GM18502 (cell line): ENCODE measurements around the gene TNFRSF14.

Experiments used
- ATAC-seq: cut with Tn5 transposase; IDR thresholded peaks from one replicate; pipeline ENCODE4 v1.9.1; 2021; ENCODE audit warnings: mild to moderate bottlenecking; ENCODE audit not compliant: unreplicated experiment, poor library complexity

TNFRSF14 gene

GRCh38 chr1:2585318-2586092 lies 29.3 kb downstream of the TNFRSF14 start:
- peak; percentile 41 for ATAC-seq

DNA sequence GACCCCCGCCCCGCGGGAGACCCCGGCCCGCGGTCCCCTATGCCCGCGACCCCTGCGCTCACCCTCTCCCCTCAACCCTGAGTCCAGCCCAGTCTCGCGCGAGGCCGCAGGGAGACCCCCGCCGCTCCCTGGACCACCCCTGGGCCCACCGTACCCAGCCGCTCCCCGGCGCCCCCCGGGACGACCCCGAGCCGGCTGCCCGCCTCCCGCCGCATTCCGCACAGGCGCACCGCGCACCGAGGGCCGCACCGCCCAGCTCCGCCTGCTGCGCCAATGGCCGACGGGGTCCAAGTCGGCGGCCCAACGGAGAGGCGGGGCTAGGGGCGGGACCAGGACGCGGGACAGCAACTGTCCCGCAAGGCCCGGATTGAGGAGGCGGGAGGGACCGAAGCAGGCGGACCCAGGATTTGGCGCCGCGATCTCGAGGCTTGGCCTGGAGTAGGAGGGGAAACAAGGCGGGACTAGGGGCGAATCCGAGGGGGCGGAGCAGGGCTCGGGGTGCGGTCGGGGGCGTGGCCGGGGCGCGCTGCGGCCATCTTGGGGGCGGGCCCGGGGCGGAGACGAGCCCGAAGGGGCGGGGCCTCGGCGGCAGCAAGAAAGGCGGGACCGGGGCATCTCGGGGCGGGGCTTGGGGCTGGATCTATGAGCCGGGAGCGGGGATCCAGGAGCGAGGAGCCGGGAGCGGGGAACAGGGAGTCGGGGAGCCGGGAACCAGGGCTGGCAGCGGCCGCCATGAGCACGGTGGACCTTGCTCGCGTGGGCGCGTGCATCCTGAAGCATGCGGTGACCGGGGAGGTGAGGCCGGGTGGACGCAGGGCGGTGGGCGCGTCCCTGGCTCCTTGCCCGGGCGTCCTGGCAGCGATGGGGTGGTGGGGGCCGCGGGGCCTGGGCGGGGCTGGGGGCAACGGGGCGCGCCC lies 30.2 kb downstream of the TNFRSF14 start, which contains the start of gene PRXL2B:
PRXL2B (plus strand) TSS at position 624 of the 917 bp plus-strand sequence; CDS start at position 733, 109 bp downstream.
- peak; percentile 73 for ATAC-seq

DNA sequence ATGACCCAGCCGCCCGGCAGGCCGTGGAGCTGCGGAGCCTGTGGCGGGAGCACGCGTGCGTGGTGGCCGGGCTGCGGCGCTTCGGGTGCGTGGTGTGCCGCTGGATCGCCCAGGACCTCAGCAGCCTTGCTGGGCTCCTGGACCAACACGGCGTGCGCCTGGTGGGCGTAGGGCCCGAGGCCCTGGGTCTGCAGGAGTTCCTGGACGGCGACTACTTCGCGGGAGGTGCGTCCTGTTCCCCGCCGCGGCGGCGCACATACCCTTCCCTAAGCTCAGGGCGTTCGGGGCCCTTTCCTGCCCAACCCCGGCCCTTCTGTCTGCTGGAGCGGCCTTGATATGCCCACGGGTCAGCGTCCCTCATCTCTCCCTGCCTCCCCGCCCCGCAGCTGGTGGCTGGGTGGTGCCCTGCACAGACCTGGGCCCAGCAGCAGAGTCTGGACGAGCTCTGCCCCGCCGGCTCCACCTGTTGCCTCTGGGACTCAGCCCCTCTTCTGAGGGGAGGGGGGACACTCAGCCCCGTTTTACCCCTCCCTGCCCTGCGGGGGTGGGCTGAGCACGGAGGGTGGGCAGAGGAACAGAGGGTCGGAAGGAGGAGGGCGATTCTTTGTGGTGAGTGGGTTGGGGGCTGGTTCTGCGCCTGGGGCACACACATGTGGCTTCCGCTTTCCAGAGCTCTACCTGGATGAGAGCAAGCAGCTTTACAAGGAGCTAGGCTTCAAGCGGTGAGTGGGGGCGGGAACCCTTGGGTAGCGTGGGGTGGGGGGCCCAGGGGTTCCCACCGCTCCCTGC lies 31.1 kb downstream of the TNFRSF14 start:
- no peak for ATAC-seq

- no peak for ATAC-seq
Measured at GRCh38 chr1:2587860-2588571, 31.8 kb downstream of the TNFRSF14 start.

- no peak for ATAC-seq
Measured at GRCh38 chr1:2588661-2589430, 32.7 kb downstream of the TNFRSF14 start.

GRCh38 chr1:2589431-2590232 lies 33.5 kb downstream of the TNFRSF14 start:
- ATAC-seq, result no peak

DNA sequence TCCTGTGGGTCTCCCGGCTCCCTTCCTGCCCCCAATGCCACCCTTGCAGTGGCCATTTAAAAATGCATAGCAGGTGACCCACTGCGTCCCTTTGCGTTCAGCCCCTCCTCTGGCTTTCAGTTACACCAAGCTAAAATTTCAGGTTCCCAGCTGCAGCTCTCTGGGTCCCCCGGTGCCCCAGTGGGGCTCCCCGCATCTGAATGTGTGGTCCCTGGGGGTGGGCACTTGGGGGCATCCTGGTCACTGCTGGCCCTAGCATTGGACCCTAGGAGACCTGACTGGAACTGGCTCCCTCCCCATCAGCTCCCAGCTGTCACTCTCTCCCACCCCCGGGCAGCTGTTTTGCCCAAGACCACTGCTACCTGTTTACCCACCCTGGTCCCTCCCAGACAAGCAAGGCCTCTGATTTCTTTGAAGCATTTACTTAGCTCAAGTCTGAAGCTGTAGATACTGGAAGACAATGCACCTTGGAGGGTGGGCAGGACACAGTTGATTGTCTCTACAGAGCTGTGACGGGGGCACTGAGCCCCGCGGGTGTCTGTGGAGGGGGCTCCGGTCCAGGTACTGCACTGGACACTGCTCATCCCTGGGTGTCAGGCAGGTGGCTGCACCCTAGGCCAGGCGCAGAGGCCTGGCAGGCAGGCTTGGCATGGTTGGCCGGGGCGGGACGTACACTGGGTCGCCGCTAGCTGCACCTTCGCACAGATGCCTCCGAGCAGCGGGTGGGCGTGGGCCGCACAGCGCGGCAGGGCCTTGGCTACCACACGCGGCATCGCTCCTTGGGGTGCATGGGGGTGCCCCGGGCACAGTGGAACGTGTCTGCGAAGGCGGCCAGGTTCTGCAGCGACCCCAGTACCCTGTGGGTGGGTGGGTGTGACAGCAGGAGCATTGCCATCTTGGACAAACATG lies 34.3 kb downstream of the TNFRSF14 start:
- no peak for ATAC-seq

DNA sequence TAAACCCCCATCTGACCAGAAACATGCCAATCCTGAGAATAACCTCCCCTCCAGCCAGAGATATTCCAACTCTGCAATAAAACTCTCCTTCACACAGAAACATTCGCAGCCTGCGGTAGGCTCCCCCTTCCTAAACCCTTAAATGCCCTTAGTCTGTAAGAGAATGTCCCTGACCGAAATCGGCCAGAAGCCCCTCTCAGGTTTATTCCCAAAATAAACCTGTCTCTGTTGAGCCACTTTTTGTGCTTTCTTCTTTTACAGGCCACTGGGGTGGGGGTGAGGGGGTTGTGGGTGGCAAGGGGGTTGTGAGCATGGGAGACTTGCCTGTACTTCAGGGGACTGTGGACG lies 35.0 kb downstream of the TNFRSF14 start:
- no peak for ATAC-seq

DNA sequence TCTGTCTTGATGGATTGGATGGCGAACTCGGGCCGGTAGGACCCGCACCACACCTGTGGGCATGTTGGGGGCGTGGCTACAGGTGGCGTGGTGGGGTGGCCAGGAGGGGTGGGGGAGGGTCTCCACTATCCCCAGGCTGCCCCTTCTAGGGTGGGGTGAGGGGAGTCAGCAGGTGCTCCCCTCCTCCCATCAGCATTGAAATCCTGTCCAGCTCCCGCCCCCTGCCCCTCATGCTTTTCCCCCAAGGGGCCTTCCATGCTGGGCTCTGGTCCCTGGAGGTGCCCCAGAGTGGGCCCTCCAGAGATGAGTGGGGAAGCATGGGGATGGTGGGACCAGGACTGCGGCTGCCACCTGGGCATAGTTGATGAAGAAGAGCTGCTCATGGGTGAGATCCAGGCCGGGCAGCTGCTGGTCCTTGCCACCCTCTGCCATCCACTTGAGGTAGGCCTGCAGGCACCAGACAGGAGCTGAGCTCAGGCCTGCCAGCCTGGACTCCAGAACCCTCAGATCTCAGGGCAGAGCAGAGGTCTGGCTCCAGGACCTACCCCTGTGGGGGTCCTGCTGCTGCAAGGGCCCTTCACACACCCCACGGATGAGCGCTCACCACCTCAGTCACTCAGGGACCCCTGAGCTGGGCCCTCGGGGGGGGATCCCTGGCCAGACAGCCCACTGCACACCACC lies 35.5 kb downstream of the TNFRSF14 start:
- ATAC-seq, result no peak

- ATAC-seq, result no peak
Measured at GRCh38 chr1:2592672-2593071, 36.5 kb downstream of the TNFRSF14 start.

- no peak for ATAC-seq
Measured at GRCh38 chr1:2593251-2593878, 37.2 kb downstream of the TNFRSF14 start.

DNA sequence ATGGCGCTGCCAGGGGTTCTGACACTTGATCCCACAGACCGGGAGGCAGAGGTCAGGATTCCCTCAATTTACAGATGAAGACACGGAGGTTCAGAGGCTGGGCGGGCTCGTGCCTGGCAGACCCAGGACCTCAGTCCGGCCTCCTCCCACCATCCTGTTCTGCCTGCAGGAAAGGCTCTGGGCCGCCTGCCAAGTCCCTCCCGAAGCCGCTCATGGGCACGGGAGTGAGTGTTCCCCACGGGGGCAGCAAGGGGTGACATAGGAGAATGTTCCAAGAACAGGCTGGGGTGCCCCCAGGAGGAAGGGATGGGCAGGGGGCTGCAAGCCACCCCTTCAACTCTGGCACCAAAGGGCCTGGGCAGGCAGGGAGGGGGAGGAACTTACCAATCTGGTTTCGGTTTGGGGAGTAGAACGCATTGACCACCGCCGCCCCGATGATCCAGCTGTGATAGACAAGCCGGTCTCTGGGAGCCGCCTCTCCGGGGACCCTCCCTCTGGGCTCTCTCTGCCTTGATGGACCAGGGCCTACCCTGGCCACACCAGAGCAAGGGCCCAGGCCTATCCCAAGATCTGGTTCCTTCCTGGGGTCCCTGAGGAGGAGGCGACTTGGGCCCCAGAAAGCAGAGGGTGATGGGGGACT lies 38.0 kb downstream of the TNFRSF14 start:
- no peak for ATAC-seq

DNA sequence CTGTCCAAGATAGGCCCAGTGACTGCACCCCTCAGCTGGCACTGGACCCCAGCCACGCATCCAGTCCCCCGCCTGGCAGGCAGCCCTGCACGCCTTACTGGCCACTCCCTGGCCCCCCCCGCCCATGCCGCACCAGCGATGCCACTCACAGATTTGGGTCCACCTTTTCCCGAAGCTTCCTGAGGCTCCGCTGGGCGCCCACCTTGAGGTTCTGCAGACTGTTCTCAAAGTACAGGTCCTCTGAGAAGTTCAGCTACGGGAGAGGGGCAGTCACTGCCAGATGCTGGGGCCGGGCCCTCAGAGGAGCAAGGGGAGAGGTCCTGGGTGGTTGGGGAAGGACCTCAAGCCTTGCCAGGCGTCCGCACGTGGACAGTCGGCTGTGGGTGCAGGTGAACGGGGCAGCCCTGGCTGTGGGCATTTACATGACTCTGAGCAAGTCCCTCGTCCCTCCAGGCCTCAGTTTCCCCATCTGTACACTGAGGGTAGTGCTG lies 38.5 kb downstream of the TNFRSF14 start:
- no peak for ATAC-seq

- ATAC-seq, result no peak
Measured at GRCh38 chr1:2595261-2595811, 39.2 kb downstream of the TNFRSF14 start.

- no peak for ATAC-seq
Measured at GRCh38 chr1:2595812-2596529, 39.8 kb downstream of the TNFRSF14 start.
